ENCODE data around the gene KCNJ12. TPM values are rescaled to one million over a fixed set of nuclear protein-coding genes. Genes with fewer than 3 reads are reported as not detected.
"Not testable (repeated sequence)": the region's sequence is repeated elsewhere in the genome, so short reads cannot be mapped to it uniquely, and the experiment has no call there.

The KCNJ12 gene
- polyA plus RNA-seq, 6 donors from 2014 or later = not detected

DNA sequence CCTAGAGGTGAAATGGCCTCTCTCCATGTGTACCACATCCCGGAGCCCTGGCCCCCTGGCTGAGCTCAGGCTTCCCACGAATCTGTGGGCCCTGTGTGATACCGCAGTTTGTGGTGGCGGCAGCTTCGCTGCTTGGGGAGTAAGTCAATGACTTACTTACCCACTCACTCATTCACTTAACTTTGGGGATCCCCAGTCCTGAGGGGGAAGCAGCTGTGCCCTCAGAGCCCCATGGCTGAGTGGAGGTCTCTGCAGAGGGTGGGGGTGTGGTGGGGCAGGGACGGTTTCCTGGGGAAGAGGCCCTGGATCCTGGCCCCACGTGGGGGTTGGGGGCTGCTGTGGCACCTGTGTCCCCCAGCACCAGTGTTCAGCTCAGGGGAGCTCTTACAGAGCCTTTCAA is 13.2 kb downstream of the KCNJ12 start:
- Mint-ChIP-seq H3K36me3 (no peaks in the 10 kb centered on the region), H3K9me3 (no peaks in the 10 kb centered on the region), H3K27ac (no peak overlapping the region), H3K27me3 (peaks cover 8 to 49% (median 43%) of the 10 kb centered on the region in 3 donors), H3K4me1 (peaks cover 2 to 7% (median 5%) of the 10 kb centered on the region in 3 donors), H3K4me3 (no peak overlapping the region)
- ATAC-seq (ENCODE audit: low read depth in 2 of 2) = no peak
- DNase-seq = no peak

DNA sequence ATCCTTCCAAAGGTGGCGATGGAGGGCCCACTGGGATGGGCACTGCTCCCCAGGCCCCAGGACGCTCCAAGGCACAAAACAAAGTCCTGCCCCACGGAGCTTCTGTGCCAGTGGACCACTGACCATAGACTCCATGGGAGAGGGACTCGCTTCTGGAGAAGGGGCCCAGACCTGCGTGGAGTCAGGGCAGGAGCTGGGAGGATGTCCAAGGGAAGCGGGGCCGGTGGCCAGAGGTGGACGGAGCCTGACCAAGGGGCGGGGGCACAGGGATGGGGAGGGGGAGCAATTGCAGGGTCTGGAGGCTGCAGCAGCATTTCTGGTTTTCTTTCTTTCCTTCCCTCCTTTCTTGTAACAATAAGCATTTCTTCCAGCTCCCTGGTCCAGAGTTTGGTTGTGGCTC is 14.1 kb downstream of the KCNJ12 start:
- no peak overlapping the region for H3K27ac Mint-ChIP-seq

DNA sequence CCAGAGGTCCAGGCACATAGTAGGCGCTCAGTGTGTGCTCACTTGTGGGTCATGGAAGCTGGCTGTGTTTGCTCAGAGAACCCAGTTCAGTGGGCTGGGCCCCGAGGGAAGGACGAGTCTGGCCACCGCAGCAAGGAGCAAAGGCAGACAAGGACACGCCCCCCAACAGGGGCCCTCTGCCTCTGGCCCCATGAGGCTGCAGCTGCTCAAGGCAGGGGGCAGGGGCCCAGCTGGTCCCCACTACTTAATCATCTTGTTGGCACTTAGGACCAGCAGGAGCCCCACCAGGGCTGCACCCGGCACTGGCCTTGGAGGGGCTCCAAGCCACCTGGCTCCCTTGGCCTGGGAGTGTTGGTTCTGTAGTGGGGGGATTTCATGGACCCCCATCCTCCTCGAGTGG is 16.1 kb downstream of the KCNJ12 start:
- peaks cover 8 to 34% (median 27%) of the 10 kb centered on the region in 3 donors for H3K27me3 Mint-ChIP-seq
- no peak overlapping the region for H3K27ac Mint-ChIP-seq
- ATAC-seq (ENCODE audit: low read depth in 2 of 2) (no peak), DNase-seq (no peak)
- H3K4me3 Mint-ChIP-seq = peak overlapping the region in 2 of 8 donors; percentile 12 to 69
- no peaks in the 10 kb centered on the region for H3K9me3 Mint-ChIP-seq
- no peaks in the 10 kb centered on the region for H3K36me3 Mint-ChIP-seq
- peaks cover 2 to 7% (median 5%) of the 10 kb centered on the region in 3 donors for H3K4me1 Mint-ChIP-seq

More for the DNA sequence above, 14.1 kb downstream of the KCNJ12 start:
- DNase-seq = no peak
- Mint-ChIP-seq H3K4me1 (peaks cover 2 to 7% (median 5%) of the 10 kb centered on the region in 3 donors), H3K27me3 (peaks cover 8 to 44% (median 40%) of the 10 kb centered on the region in 3 donors), H3K4me3 (peak overlapping the region in 2 of 8 donors; percentile 63 to 77), H3K36me3 (no peaks in the 10 kb centered on the region), H3K9me3 (no peaks in the 10 kb centered on the region)
- ATAC-seq (ENCODE audit: low read depth in 2 of 2) = no peak

DNA sequence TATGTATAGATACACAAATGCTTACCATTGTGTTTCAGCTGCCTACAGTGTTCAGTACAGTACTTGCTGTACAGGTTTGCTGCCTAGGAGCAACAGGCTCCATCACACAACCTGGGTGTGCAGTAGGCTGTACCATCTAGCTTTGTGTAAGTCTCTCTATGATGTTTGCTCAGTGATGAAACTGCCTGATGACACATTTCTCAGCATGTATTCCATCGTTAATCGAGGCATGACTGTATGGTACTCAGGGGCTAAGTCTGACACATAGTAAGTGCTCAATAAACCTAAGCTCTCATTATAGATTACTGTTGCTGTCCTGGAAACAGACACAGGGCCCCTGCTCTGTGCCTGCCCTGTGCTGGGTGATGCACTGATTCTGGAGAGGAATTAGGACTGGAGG is 18.1 kb downstream of the KCNJ12 start:
- DNase-seq = no peak
- H3K9me3 Mint-ChIP-seq = no peaks in the 10 kb centered on the region
- H3K27me3 Mint-ChIP-seq = peaks cover 8 to 27% (median 24%) of the 10 kb centered on the region in 3 donors
- no peak for ATAC-seq (ENCODE audit: low read depth in 2 of 2)
- H3K4me1 Mint-ChIP-seq = peaks cover 2 to 7% (median 5%) of the 10 kb centered on the region in 3 donors
- peak overlapping the region in 1 of 6 donors; percentile 10 for H3K27ac Mint-ChIP-seq
- H3K36me3 Mint-ChIP-seq = no peaks in the 10 kb centered on the region
- H3K4me3 Mint-ChIP-seq = no peak overlapping the region

DNA sequence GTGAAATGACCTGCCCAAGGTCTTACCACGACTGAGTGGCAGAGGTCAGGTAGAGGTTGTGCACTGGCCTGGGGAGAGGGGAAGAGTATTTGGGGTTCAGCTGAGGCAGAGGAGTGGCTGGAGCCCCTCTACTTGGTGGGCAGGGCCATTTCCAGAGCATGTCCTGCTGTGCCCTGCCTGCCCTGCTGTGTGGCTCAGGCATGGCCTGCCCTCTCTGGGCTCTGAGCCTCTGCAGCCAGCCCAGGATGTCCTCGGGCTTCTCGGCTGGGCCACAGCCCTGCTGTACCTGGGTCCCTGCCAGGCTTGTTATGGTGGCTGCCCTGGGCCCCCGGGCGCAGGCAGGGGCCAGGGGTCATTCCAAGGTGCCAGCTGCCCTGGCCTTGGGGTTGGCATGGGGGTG is 19.6 kb downstream of the KCNJ12 start:
- peaks cover 0 to 2% (median 0%) of the 10 kb centered on the region in 7 donors for H3K9me3 Mint-ChIP-seq
- no peak for DNase-seq
- no peak for ATAC-seq (ENCODE audit: low read depth in 2 of 2)
- H3K27ac Mint-ChIP-seq = no peak overlapping the region
- H3K36me3 Mint-ChIP-seq = no peaks in the 10 kb centered on the region
- peaks cover 4 to 17% (median 13%) of the 10 kb centered on the region in 3 donors for H3K27me3 Mint-ChIP-seq
- peaks cover 2 to 7% (median 5%) of the 10 kb centered on the region in 3 donors for H3K4me1 Mint-ChIP-seq
- H3K4me3 Mint-ChIP-seq = no peak overlapping the region

DNA sequence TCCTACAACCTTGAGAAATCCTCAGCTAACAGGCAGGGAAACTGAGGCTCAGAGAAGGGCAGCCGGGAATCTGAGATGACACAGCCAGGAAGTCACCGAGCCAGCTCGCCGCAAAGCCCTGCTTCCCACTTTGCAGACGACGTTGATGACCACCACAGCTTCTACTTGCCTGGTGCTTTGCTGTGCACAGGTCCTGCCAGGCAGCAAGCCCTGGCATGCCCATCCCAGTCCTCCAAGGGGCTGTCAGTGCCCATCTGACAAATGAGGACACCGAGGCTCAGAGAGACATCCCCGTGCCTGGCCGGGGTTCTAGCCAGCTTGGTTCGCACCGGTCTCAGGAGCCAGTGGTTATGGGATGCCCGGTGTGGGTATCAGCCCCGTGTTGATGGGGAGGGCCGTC is 20.1 kb downstream of the KCNJ12 start:
- no peak for DNase-seq
- peaks cover 2 to 7% (median 5%) of the 10 kb centered on the region in 3 donors for H3K4me1 Mint-ChIP-seq
- H3K27ac Mint-ChIP-seq = no peak overlapping the region
- peaks cover 0 to 2% (median 0%) of the 10 kb centered on the region in 7 donors for H3K9me3 Mint-ChIP-seq
- peaks cover 3 to 12% (median 12%) of the 10 kb centered on the region in 3 donors for H3K27me3 Mint-ChIP-seq
- H3K4me3 Mint-ChIP-seq = no peak overlapping the region
- no peaks in the 10 kb centered on the region for H3K36me3 Mint-ChIP-seq
- ATAC-seq (ENCODE audit: low read depth in 2 of 2) = no peak

DNA sequence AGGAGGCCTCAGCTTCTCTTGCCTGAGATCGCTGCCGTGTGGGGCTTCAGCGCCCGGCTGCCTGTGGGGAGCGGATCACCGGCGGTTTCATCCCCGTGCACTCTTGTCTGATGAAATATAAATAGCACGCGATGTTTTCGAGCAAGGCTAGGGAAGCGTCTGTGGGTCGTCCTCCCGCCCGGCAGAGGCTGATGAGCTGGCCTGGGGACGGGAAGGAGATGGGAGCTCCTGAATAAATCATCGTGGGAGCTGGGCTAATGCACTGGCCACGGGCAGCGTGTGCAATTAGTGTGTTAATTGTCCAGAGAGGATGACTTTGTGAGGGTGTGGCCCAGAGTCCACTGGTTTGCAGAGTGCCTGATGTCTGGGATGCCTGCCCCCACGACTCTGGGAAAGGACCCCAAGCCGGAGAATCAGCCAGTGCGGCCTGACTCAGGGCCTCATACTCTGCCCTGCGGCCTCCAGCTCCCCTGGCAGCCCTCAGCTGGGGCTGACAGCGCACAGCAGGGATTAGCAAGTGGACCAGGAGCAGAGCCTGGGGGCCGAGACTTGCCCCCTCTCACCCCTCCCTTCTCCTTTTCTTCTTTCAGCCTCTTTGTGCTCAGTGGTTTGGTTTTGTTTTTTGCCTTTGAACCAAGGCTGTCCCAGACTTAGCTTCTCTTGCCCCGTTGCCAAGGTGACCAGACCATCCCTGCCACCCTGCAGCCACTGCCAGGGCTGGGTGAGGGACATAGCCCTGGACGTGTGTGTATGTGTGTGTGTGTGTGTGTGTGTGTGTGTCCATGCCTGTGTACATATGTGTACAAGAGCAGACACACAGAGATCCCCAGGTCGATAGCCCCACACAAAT is 21.4 kb downstream of the KCNJ12 start:
- DNase-seq = no peak
- Mint-ChIP-seq H3K4me1 (no peaks in the 10 kb centered on the region), H3K4me3 (peak overlapping the region in 2 of 8 donors; percentile 32 to 74), H3K27ac (no peak overlapping the region), H3K27me3 (peaks cover 0 to 2% (median under 1%) of the 10 kb centered on the region in 3 donors), H3K9me3 (peaks cover 0 to 3% (median 0%) of the 10 kb centered on the region in 7 donors), H3K36me3 (no peaks in the 10 kb centered on the region)
- no peak for ATAC-seq (ENCODE audit: low read depth in 2 of 2)

DNA sequence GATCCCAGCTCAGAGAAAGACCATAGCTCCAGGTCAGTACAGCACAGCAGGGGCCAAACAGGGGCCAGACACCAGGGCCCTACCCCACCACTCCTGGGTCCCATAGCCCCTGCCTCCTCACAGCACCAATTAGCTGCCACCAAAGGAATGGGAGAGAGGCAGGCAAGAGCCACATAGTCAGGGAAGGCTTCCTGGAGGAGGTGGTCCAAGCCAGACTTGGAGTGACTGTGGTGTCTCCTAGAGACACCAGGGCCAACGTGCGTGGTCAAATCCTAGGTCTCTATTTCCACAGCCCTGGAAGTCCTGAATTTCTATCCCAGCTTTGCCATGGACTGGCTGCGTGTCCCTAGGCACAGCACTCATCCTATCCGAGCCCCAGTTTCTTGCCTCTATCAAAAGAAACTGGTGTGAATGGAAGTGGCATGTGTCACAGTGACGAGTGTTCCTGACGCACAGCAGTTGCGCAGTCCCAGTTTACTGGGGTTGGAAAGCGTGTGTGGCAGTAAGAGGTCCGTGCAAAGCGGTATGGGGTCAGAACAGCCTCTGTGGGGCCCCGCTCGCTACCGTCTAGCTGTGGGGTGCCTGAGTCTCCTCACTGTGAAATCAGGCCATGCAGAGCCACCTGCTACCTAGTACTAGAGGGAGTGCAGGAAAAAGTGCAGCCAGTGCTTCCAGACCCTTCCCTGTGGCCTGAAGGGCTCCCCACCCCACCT is 23.5 kb downstream of the KCNJ12 start:
- Mint-ChIP-seq H3K4me3 (no peak overlapping the region), H3K9me3 (peaks cover 0 to 3% (median 0%) of the 10 kb centered on the region in 7 donors), H3K36me3 (no peaks in the 10 kb centered on the region), H3K27ac (no peak overlapping the region), H3K27me3 (no peaks in the 10 kb centered on the region), H3K4me1 (no peaks in the 10 kb centered on the region)
- DNase-seq (no peak), ATAC-seq (ENCODE audit: low read depth in 2 of 2) (no peak)

DNA sequence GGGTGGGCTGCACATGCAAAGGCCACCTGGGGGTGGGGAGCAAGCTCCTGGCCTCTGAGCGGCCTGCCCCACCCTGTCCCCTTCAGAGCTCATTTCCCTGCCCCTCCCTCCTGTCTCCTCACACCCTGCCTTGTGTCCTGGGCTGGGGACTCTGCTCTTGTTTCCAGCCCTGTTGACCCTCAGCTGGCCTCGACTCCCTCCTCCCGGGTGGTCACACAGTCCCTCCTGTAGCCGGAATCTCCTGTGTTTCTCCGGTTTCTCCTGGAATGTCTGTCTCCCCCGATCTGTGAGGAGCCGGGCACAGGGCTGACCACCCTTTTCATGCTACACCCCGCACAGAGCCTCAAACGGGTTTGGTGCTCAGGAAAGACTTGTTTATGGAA is 24.0 kb downstream of the KCNJ12 start:
- DNase-seq; H3K36me3 Mint-ChIP-seq; H3K4me3 Mint-ChIP-seq; H3K9me3 Mint-ChIP-seq; H3K27me3 Mint-ChIP-seq; H3K27ac Mint-ChIP-seq; ATAC-seq (ENCODE audit: low read depth in 2 of 2); H3K4me1 Mint-ChIP-seq: not testable (repeated sequence)

DNA sequence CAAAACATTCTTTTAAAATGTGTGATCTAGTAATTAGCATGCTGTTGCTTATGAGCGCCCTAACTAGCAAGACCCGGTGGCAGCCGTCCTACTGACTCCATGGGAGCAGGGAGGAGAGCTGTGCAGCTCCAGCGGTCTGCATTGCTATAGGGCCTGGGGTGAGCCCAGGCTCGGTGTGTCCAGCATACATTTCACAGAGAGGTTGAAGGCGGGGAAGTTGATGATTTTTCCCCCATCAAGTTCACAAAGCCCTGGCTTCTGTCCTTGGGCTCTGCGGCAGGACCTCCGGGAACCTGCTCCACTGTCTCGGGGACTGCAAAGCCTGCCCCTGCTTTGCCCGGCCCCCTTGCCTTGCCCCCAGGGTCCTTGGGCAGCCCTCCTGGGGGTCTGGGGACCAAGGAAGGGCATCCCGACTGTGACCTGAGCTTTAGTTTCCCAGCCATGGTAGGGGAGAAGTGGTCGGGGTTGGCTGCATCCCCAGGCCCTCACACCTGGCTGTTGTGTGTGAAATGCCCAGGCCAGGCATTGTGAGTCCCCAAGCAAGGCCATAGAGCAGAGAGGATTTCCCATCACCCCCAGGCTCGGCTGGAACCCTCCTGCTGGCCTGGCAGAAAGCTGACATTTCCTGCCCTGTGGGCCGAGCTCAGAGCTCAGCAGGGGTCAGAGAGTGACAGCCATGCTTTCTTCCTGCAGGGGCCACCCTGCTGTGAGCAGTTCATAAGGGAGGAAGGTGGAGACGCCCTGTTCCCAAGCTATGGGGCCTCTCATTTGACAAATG is 24.8 kb downstream of the KCNJ12 start:
- no peak overlapping the region for H3K27ac Mint-ChIP-seq
- H3K4me1 Mint-ChIP-seq = no peaks in the 10 kb centered on the region
- H3K9me3 Mint-ChIP-seq = peaks cover 0 to 3% (median 0%) of the 10 kb centered on the region in 7 donors
- H3K36me3 Mint-ChIP-seq = no peaks in the 10 kb centered on the region
- ATAC-seq (ENCODE audit: low read depth in 2 of 2) (no peak), DNase-seq (no peak)
- H3K27me3 Mint-ChIP-seq = no peaks in the 10 kb centered on the region
- no peak overlapping the region for H3K4me3 Mint-ChIP-seq

DNA sequence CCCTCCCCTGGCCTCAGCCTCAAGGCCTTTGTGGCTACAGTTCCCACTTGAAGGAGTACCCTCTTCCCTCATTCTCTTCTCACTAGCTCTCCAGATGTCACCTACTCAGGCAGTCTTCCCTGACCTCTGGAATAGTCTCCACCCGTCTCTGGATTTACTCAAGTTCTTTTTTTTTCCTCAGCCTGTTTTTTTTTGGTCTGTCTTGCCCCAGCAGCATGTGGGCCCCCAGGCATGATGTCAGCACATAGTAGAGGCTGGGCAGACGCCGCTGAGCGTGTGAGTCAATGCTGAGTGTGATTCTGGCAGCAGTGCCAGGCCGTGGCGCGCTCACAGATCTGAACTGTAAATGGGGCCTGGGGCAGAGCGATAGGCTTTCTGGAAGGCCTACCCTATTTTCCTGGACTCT is 26.0 kb downstream of the KCNJ12 start:
- peak overlapping the region in 2 of 6 donors; percentile 23 to 61 for H3K27ac Mint-ChIP-seq
- not testable (repeated sequence) for H3K4me3 Mint-ChIP-seq; H3K36me3 Mint-ChIP-seq; H3K4me1 Mint-ChIP-seq; H3K27me3 Mint-ChIP-seq; DNase-seq; ATAC-seq (ENCODE audit: low read depth in 2 of 2); H3K9me3 Mint-ChIP-seq

DNA sequence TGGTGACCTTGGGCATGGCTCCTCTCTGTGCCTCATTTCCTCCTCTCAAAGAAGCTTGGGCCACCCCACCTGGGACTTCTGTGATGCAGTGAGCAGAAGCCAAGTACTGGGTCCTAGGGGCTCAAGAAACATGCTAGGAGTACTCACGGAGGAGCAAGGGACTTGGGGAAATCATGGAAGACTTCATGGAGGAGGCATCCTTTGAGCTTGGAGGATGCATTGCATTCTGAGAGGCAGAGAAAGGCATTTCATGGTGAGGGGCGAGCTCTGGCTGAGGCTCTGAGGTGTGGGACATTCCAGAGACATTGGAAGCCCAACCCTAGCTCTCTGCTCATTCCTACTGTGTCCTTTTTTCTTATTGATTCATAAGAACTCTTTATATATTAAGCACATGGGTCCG is 26.8 kb downstream of the KCNJ12 start:
- H3K27ac Mint-ChIP-seq; H3K36me3 Mint-ChIP-seq; ATAC-seq (ENCODE audit: low read depth in 2 of 2); H3K27me3 Mint-ChIP-seq; H3K4me3 Mint-ChIP-seq; DNase-seq; H3K9me3 Mint-ChIP-seq; H3K4me1 Mint-ChIP-seq: not testable (repeated sequence)

DNA sequence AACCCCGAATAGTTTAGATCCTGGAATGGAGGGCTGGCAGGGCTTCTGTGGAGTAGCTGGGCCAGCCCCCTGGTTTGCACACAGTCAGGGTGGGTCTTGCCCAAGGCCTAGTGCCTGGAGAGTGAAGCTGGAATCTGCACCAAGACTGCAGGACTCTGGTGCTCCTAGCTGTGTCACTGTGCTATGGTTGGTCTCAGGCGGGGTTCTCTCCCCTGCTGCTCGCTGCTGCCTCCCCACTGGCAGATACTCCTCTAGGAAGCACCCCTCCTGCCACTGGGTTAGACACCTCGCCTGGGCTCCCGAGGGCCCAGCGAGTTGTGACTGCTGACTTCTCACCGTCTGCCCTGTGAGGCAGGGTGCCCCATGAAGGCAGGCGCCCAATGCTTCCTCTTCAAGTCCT is 27.9 kb downstream of the KCNJ12 start:
- not testable (repeated sequence) for H3K9me3 Mint-ChIP-seq; DNase-seq; H3K27ac Mint-ChIP-seq; H3K27me3 Mint-ChIP-seq; H3K36me3 Mint-ChIP-seq; H3K4me1 Mint-ChIP-seq; H3K4me3 Mint-ChIP-seq; ATAC-seq (ENCODE audit: low read depth in 2 of 2)
